Measurements from ENCODE around the gene TRDMT1. TPM values are rescaled to one million over a fixed set of nuclear protein-coding genes. Genes with fewer than 3 reads are reported as not detected.

TRDMT1 gene
- polyA plus RNA-seq, 1 donor from 2014 or later = 25.4 TPM

DNA sequence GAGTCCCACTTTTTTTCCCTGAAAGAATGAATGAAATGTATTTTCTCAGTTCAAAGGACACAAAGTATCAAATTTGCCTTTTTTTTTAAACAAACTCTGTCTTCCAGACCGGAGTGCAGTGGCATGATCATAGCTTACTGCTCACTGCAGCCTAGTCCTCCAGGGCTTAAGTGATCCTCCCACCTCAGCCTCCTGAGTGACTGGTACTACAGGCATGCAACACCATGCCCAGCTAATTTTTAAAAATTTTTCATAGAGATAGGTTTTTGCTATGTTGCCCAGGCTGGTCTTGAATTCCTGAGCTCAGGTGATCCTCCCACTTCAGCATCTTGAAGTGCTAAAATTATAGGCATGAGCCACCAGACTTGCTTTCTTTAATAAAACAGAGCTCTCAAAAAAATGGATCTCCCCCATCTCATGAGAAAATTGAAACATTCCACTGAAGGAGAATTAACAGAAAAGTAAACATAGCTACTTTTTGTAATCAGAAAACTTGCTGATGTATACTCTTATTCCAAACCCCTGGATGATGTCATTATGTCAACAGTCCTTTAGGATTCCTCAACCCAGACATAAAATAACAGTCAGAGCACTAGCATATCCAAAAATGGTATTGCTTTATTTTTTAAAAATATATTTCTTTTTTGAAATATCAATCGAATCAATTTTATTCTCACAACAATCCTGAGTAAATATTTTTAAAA lies 12.3 kb upstream of the TRDMT1 start:
- Histone ChIP-seq H3K4me3 (ENCODE audit: low read length) (no peak overlapping the region), H3K9ac (ENCODE audit: low read length) (no peak overlapping the region), H3K27me3 (ENCODE audit: insufficient read depth, low read depth, low read length) (no peaks in the 10 kb centered on the region), H2AFZ (ENCODE audit: low read depth, low read length) (no peak overlapping the region), H3F3A (ENCODE audit: insufficient read depth, low read length, poor library complexity, severe bottlenecking) (no peaks in the 10 kb centered on the region), H3K36me3 (ENCODE audit: insufficient read depth, low read length) (no peaks in the 10 kb centered on the region), H3K9me2 (ENCODE audit: insufficient read depth, low read length) (no peaks in the 10 kb centered on the region), H3K4me2 (ENCODE audit: low read length) (no peak overlapping the region), H4K20me1 (ENCODE audit: insufficient read depth) (no peaks in the 10 kb centered on the region), H3K79me2 (replicated peaks; ENCODE audit: insufficient read depth, low read length) (no peaks in the 10 kb centered on the region), H3K27ac (ENCODE audit: low read length) (no peak overlapping the region), H3K9me3 (ENCODE audit: low read length) (no peaks in the 10 kb centered on the region)
- TF ChIP-seq SMC3 (conservative IDR thresholded peaks at IDR 0.05; ENCODE audit: poor library complexity) = no peak
- no peak for TF ChIP-seq EZH2 (IDR thresholded peaks at IDR 0.05; ENCODE audit: borderline replicate concordance, insufficient read depth, low read length, poor library complexity, severe bottlenecking)
- no peak for TF ChIP-seq MXI1 (conservative IDR thresholded peaks at IDR 0.05; ENCODE audit: poor library complexity, severe bottlenecking)
- TF ChIP-seq, protein P1, sequence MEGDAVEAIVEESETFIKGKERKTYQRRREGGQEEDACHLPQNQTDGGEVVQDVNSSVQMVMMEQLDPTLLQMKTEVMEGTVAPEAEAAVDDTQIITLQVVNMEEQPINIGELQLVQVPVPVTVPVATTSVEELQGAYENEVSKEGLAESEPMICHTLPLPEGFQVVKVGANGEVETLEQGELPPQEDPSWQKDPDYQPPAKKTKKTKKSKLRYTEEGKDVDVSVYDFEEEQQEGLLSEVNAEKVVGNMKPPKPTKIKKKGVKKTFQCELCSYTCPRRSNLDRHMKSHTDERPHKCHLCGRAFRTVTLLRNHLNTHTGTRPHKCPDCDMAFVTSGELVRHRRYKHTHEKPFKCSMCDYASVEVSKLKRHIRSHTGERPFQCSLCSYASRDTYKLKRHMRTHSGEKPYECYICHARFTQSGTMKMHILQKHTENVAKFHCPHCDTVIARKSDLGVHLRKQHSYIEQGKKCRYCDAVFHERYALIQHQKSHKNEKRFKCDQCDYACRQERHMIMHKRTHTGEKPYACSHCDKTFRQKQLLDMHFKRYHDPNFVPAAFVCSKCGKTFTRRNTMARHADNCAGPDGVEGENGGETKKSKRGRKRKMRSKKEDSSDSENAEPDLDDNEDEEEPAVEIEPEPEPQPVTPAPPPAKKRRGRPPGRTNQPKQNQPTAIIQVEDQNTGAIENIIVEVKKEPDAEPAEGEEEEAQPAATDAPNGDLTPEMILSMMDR (IDR thresholded peaks at IDR 0.05; ENCODE audit: poor library complexity, severe bottlenecking) = no peak
- TF ChIP-seq REST (IDR thresholded peaks at IDR 0.05; ENCODE audit: borderline replicate concordance) = no peak
- TF ChIP-seq EP300 (conservative IDR thresholded peaks at IDR 0.05; ENCODE audit: poor library complexity, severe bottlenecking) = no peak
- TF ChIP-seq RAD21 (conservative IDR thresholded peaks at IDR 0.05) = no peak
- TF ChIP-seq TAF1 (IDR thresholded peaks at IDR 0.05; ENCODE audit: low read depth) = no peak
- no peak for TF ChIP-seq POLR2AphosphoS5 (IDR thresholded peaks at IDR 0.05)

DNA sequence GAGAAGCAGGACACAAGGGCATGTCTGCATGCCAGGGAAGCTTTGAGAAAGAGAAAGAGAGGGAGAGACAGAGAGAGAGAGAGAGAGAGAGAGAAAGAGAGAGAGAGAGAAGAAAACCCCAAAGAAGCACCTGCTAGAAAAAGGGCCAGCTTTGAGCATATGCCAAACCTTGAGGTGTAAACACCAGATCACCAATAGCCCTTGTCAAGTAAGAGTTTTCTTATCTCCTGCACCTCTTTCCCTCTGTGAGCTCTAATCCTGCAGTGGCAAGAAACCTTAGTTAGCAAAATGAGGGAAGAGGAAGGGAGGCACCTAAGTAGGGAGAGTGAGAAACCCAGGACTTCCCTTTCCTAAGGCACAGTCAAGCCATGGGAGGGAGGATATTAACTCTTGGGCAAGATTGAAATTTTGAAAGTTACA lies 11.3 kb upstream of the TRDMT1 start:
- no peak for TF ChIP-seq TAF1 (IDR thresholded peaks at IDR 0.05; ENCODE audit: low read depth)
- no peak for TF ChIP-seq EP300 (conservative IDR thresholded peaks at IDR 0.05; ENCODE audit: poor library complexity, severe bottlenecking)
- no peak for TF ChIP-seq EZH2 (IDR thresholded peaks at IDR 0.05; ENCODE audit: borderline replicate concordance, insufficient read depth, low read length, poor library complexity, severe bottlenecking)
- TF ChIP-seq REST (IDR thresholded peaks at IDR 0.05; ENCODE audit: borderline replicate concordance) = no peak
- TF ChIP-seq MXI1 (conservative IDR thresholded peaks at IDR 0.05; ENCODE audit: poor library complexity, severe bottlenecking) = no peak
- TF ChIP-seq, protein P1 (IDR thresholded peaks at IDR 0.05; ENCODE audit: poor library complexity, severe bottlenecking) = no peak
- no peak for TF ChIP-seq RAD21 (conservative IDR thresholded peaks at IDR 0.05)
- no peak for TF ChIP-seq SMC3 (conservative IDR thresholded peaks at IDR 0.05; ENCODE audit: poor library complexity)
- no peak for TF ChIP-seq POLR2AphosphoS5 (IDR thresholded peaks at IDR 0.05)
- Histone ChIP-seq H4K20me1 (ENCODE audit: insufficient read depth) (no peaks in the 10 kb centered on the region), H3K4me2 (ENCODE audit: low read length) (no peak overlapping the region), H3K4me3 (ENCODE audit: low read length) (no peak overlapping the region), H3F3A (ENCODE audit: insufficient read depth, low read length, poor library complexity, severe bottlenecking) (no peaks in the 10 kb centered on the region), H3K36me3 (ENCODE audit: insufficient read depth, low read length) (no peaks in the 10 kb centered on the region), H3K27me3 (ENCODE audit: insufficient read depth, low read depth, low read length) (no peaks in the 10 kb centered on the region), H3K79me2 (replicated peaks; ENCODE audit: insufficient read depth, low read length) (no peaks in the 10 kb centered on the region), H3K27ac (ENCODE audit: low read length) (no peak overlapping the region), H3K9me3 (ENCODE audit: low read length) (no peaks in the 10 kb centered on the region), H3K9ac (ENCODE audit: low read length) (no peak overlapping the region), H2AFZ (ENCODE audit: low read depth, low read length) (no peak overlapping the region), H3K9me2 (ENCODE audit: insufficient read depth, low read length) (no peaks in the 10 kb centered on the region)
